GM19455 (cell line): ENCODE measurements around the gene FAN1.

Source experiments
- ATAC-seq: cut with Tn5 transposase; IDR thresholded peaks from one replicate; pipeline ENCODE4 v1.9.1; 2021; ENCODE audit not compliant: unreplicated experiment

FAN1 gene

GRCh38 chr15:30919877-30920550 lies 16.3 kb downstream of the FAN1 start:
- ATAC-seq, result no peak

GRCh38 chr15:30921106-30921505 lies 17.4 kb downstream of the FAN1 start:
- ATAC-seq, result no peak

DNA sequence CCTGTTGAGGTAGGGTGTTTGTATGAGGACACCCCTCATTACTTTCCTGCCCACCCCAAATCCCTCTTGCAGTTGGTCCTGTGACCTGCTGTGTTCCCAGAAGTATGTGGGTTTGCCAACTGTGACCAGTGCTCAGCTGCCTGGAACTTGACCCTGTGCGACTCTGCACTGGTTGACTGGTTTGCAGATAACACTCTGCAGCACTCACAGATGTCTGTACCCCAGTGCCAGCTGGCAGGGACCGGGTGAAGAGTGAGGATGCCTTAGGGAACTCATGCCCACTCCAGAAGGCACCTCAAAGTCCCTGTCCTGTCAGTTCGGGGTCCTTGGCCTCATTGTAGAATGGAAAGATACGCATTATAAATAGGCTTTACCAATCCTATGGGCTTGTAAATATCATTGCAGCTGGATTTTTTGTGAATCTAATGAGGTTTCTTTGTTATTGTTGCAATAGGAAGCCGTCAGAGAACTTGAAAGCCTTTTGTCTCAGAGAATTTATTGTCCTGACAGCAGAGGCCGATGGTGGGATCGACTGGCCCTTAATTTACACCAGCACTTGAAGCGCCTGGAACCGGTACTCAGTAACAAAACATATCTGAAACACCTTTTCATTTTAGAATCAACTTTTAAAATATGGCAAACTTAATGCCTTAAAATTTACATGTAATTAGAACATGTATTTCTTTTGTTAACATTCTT lies 18.2 kb downstream of the FAN1 start:
- no peak for ATAC-seq

GRCh38 chr15:30922480-30923311 lies 19.0 kb downstream of the FAN1 start:
- no peak for ATAC-seq

DNA sequence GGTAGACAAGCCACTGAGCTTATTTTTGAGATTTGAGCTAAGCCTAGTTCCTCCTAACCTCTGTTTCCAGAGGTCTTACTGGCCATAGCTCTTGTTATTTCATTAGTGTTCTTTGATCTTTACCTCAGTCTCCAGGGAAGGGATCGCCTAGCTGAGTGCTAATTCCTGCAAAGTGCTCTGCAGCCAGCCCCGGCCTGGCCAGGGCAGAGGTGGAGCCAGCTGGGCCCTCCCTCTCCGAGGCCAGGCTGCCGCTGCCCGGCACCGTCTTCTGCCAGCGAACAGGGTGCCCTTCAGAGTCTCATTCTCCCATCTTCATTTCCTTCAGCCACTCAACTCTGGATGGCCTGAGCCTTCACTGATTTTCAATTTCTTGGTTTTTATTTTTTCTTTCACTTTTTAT lies 19.7 kb downstream of the FAN1 start:
- ATAC-seq, result no peak

GRCh38 chr15:30924353-30924752 lies 20.6 kb downstream of the FAN1 start:
- ATAC-seq, result no peak

- no peak for ATAC-seq
These were observed 22.0 kb downstream of the FAN1 start for GRCh38 chr15:30925686-30926085.

DNA sequence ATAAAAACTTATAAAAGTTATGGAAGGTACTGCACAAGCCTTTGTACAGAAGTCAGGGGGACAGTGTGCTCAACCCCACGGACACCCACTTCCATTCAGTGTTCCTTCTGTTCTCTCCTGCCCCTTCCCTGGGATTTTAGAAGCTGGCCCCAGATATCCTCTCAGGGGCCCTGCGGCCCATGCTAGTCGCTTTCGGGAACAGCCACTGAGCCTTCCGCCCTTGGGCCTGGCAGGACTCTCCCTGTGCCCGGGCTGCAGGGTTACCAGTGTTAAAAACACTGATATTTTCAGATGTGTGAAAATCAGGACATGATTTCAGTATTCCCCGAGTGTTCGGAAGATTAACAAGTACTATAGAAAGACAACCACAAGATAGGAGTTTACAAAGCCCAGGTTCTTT lies 22.4 kb downstream of the FAN1 start:
- no peak for ATAC-seq

- no peak for ATAC-seq
These were observed 23.5 kb downstream of the FAN1 start for GRCh38 chr15:30927148-30927761.

DNA sequence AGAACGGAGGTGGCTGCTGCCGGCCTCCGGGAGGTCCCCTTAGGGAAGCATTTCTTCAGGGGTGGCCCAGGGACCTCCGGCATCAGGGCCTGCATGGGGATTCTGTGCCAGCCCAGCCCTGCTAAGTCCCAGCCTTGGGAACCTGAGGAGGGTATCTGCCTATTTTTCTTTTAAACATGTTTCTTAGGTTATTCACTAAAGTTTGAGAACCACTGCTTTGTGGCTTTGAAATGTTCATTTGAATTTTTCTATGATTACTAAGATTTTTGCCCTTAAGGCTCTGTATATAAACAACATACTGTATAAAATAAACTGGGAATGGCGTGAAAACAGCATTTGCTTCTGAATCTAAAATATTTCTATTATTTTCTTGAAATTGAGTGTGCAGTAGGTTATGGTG lies 24.4 kb downstream of the FAN1 start:
- ATAC-seq, result no peak

- no peak for ATAC-seq
These were observed 25.5 kb downstream of the FAN1 start for GRCh38 chr15:30929064-30929669.

DNA sequence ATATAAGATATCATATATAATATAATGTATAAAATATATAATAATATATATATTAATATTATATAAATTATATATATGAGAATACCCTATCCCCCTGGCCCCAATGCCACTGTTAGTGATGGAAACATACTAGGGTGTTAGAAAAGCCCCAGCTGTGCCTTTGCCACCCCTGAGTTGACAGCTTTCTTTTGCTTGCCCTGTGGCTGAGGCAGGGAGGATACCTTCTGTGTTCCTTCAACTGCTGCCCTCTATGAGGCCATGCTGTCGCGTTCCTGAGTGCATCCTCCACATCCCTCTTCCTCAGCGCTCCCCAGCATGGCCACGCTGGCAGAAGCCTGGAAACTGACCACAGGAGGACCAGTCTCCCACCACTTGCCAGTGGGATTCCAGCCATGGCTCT lies 26.3 kb downstream of the FAN1 start:
- no peak for ATAC-seq

DNA sequence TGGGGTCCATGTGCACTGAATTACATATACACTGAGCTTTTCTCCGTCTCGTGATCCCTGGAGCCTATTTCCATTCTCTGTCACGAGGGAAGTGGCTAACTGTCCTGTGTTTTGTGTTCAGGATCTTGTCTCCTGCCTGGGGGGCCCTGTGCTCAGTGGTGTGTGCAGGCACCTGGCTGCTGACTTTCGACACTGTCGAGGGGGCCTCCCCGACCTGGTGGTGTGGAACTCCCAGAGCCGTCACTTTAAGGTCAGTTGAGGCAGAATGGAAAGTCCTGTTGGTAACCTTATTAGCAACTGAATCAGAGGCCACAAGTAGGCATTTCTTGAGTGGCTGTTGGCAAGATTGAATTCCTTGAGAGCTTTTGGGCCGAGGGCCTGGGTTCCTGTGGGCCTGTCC lies 26.7 kb downstream of the FAN1 start:
- ATAC-seq, result no peak

DNA sequence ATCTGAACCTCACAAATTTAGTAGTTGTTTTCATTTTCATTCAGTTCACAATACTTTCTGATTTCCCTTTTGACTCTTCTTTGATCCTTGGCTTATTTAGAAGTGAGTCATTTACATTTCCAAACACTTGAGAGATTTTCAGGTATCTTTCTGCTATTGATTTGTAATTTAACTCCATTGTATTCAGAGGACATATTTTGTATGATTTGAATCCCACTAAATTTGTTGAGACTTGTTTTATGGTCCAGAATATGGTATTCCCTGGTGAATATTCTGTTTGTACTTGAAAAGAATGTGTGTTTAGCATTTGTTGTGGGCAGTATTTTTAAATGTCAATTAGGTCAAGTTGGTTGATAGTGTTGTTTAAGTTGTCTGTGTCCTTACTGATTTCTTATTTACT lies 29.6 kb downstream of the FAN1 start:
- no peak for ATAC-seq

GRCh38 chr15:30939161-30939560 lies 35.4 kb downstream of the FAN1 start:
- ATAC-seq, result no peak

DNA sequence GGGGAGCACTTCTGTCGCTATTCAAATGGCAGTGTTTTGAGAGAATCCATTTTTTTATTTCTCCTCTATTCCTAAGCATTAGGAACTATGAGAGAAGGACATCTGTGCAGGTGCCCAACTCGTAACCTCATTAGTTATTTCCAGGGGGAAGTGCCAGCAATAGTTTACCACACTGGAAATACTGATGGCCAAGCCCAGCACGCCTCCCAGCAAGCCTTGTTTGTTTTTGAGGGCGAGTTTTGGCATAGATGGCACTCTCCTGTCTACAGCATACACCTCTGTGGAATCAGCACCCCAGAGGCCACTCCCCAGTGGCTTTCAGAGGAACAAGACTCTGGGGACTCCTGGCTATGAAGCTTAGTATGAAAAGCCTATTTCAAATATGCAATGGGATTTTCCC lies 36.6 kb downstream of the FAN1 start:
- ATAC-seq, result no peak

DNA sequence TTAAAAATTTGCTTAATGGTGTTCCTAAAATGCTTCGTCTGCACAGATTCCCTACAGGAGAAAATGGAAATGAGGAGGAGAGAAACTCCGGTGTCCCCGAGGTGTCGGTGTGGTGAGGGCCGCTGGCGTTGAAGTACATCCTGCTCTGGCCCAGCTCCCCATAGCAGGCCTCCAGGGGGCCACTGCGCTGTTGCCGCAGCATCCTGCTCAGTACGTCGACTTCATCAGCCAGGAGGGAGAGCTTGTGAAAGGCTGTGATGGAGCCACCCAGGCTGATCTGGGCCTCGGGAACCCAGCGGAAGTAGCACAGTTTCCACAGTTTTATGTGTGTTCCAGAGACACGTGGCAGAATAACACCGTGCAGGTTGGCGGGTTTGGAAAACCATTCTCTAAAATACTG lies 37.8 kb downstream of the FAN1 start:
- ATAC-seq, result no peak

DNA sequence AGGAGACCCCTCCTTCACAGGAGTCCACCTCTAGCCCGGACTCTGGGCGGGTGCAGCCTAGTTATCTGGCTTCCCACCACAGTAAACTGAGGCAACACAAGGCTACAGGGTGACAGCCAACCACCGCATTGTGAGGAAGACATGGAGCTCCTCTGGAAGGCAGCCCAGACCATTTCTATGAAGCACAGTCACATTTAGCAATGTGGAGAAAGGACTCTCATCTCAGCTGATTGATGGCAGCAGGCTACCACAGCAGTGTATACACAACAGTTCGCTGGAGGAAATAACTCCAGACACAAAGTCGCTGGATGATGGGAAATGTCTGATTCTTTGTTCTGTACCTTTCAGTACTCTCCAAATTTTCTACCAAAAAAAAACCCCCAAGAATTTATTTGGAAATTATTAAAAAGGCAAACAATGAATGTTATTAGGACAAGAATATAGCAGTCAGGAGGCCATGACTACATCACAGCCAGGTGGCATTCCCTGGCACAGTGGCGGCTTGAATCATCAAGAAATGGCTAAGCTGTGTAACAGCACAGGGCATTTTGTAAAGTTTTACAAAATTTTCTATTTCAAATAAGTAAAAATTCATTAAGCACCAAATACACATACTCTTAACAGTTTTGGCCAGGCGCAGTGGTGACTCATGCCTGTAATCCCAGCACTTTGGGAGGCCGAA lies 40.1 kb downstream of the FAN1 start:
- no peak for ATAC-seq

- no peak for ATAC-seq
These were observed 49.5 kb downstream of the FAN1 start for GRCh38 chr15:30953183-30953582.

GRCh38 chr15:30953731-30954378 lies 50.1 kb downstream of the FAN1 start:
- ATAC-seq, result no peak
